ENCODE results near the gene KIF11. TPM values are rescaled to one million over a fixed set of nuclear protein-coding genes. Genes with fewer than 3 reads are reported as not detected.
A peak's percentile ranks its signal among the peaks of the same experiment; 100 is the strongest.

Gene KIF11
- total and polyA plus RNA-seq, 2 donors (not counting 3 experiments of a cell fraction or from before 2014, with no cell fraction given): 7.3 to 42.6 TPM

DNA sequence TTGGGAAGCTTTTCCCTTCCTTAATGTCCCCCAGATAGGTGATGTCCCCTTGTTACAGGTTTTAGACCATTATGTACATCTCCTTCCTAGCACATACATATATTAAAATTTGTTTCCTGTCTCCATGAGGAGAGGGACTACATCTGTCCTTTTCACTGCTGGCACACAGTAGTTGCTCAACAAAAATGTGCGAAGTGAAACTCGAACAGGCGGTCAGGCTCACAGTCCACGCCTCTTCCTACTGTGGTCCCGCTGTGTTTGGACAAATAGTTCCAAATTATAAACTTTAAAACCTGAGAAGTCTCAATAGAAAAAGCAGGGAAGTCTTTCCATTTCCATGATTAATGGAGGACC, 95.6 kb downstream of the KIF11 start:
- peak overlapping the region; percentile 69 for H3K9ac ChIP-seq (replicated peaks; ENCODE audit: extremely low read depth, insufficient read depth, low read length)
- no peak for FAIRE-seq
- H2AFZ ChIP-seq (ENCODE audit: low read depth, low read length): peak overlapping the region; percentile 21
- peak overlapping the region; percentile 47 to 66 (median 54) for H3K4me3 ChIP-seq (replicated peaks in 1 of 3; ENCODE audit: insufficient read depth in 1 of 3, low read depth in 1 of 3, low read length in 3 of 3)
- H3K4me2 ChIP-seq (ENCODE audit: insufficient read depth, low read length): peak overlapping the region; percentile 73
- H3K27me3 ChIP-seq (ENCODE audit: control insufficient read depth in 2 of 2, insufficient read depth in 2 of 2, low read length in 2 of 2): no peaks in the 10 kb centered on the region
- dilution Hi-C loops (cut with MboI; ENCODE audit: extremely low pct_ligation_motif_present, low sequenced_read_pairs) (no loop called here), intact Hi-C loops (cut with micrococcal nuclease) (no loop called here)
- BruUV-seq (replicated peaks): no TSS peak
- peaks cover 5% of the 10 kb centered on the region for H4K20me1 ChIP-seq (replicated peaks; ENCODE audit: control insufficient read depth, extremely low read depth, insufficient read depth, low read length)
- H3K9me1 ChIP-seq (replicated peaks; ENCODE audit: control insufficient read depth, extremely low read depth, insufficient read depth, low read length): no peaks in the 10 kb centered on the region
- ChIA-PET CTCF (interaction anchor here (1.4 to 5.6 kb wide), 7 partner anchors 44 to 192 kb away, joined by 4 to 61 read pairs (median 11); partner anchors contain the start of gene EXOC6), POLR2A (interaction anchor here (3.7 kb wide), 1 partner anchor 134 kb away, joined by 24 read pairs; no protein-coding TSS in a partner anchor)
- TF ChIP-seq GATA2 (IDR thresholded peaks at IDR 0.05; ENCODE audit: insufficient read depth, insufficient read length, low read depth, low read length) (no peak), POLR2AphosphoS5 (IDR thresholded peaks at IDR 0.05; ENCODE audit: insufficient read depth, low read depth, low read length) (no peak), POLR2A (IDR thresholded peaks at IDR 0.05; ENCODE audit: low read depth, low read length) (no peak), EZH2 (IDR thresholded peaks at IDR 0.05; ENCODE audit: borderline replicate concordance, low read depth, low read length, severe bottlenecking) (no peak), MYC (IDR thresholded peaks at IDR 0.05; ENCODE audit: low read depth, low read length) (no peak)
- TF ChIP-seq, protein P1, sequence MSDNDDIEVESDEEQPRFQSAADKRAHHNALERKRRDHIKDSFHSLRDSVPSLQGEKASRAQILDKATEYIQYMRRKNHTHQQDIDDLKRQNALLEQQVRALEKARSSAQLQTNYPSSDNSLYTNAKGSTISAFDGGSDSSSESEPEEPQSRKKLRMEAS (IDR thresholded peaks at IDR 0.05; ENCODE audit: insufficient read depth, insufficient read length): no peak
- H3K4me1 ChIP-seq (ENCODE audit: control insufficient read depth, extremely low read depth, insufficient read depth, low read length): peaks cover 19% of the 10 kb centered on the region
- peaks cover 44% of the 10 kb centered on the region for H3K79me2 ChIP-seq (ENCODE audit: control insufficient read depth, insufficient read depth, low read length)
- no peak for DNase-seq (ENCODE audit: low read depth, low spot score)
- no peak overlapping the region for H3K27ac ChIP-seq (ENCODE audit: insufficient read depth, low read depth, low read length)
- H3K36me3 ChIP-seq (ENCODE audit: control insufficient read depth in 2 of 2, extremely low read depth in 1 of 2, insufficient read depth in 2 of 2, low read length in 2 of 2): peaks cover 0 to 12% of the 10 kb centered on the region in 2 experiments
- peaks cover 3% of the 10 kb centered on the region for H3K9me3 ChIP-seq (replicated peaks; ENCODE audit: control insufficient read depth, insufficient read depth, low read length)

Data from endothelial cell of umbilical vein (primary cell).